Measurements from ENCODE around the gene SLC16A11.

Gene SLC16A11

GRCh38 chr17:7035591-7036368 lies 8.1 kb downstream of the SLC16A11 start, which contains the start of gene SLC16A13:
Gene SLC16A13, plus strand, starts transcription at chr17:7036015. Its CDS starts 368 bp downstream, at chr17:7036383.
- peak; percentile 100 for FAIRE-seq

GRCh38 chr17:7034955-7035590 lies 8.8 kb downstream of the SLC16A11 start:
- FAIRE-seq (no peak), DNase-seq (ENCODE audit: insufficient read length) (no peak)
- TF ChIP-seq POLR2A (IDR thresholded peaks at IDR 0.05; ENCODE audit: low read depth, low read length) (no peak), POLR2AphosphoS5 (IDR thresholded peaks at IDR 0.05; ENCODE audit: low read depth, low read length) (no peak), TAF1 (IDR thresholded peaks at IDR 0.05; ENCODE audit: borderline replicate concordance, low read depth, low read length) (no peak)

More at GRCh38 chr17:7035591-7036368, 8.1 kb downstream of the SLC16A11 start, which contains the start of gene SLC16A13:
- peak; percentile 100 for DNase-seq (ENCODE audit: insufficient read length)
- TF ChIP-seq POLR2A (IDR thresholded peaks at IDR 0.05; ENCODE audit: low read depth, low read length) (peak; percentile 97), POLR2AphosphoS5 (IDR thresholded peaks at IDR 0.05; ENCODE audit: low read depth, low read length) (peak; percentile 97), TAF1 (IDR thresholded peaks at IDR 0.05; ENCODE audit: borderline replicate concordance, low read depth, low read length) (peak; percentile 68; the same call in 1 of the 2 replicates)

- FAIRE-seq (peak; percentile 85), DNase-seq (ENCODE audit: insufficient read length) (no peak)
- TF ChIP-seq POLR2AphosphoS5 (IDR thresholded peaks at IDR 0.05; ENCODE audit: low read depth, low read length) (no peak), POLR2A (IDR thresholded peaks at IDR 0.05; ENCODE audit: low read depth, low read length) (no peak), TAF1 (IDR thresholded peaks at IDR 0.05; ENCODE audit: borderline replicate concordance, low read depth, low read length) (no peak)
Observed at GRCh38 chr17:7029659-7030058, 14.2 kb downstream of the SLC16A11 start.

GRCh38 chr17:7029096-7029495 lies 14.8 kb downstream of the SLC16A11 start:
- FAIRE-seq (no peak), DNase-seq (ENCODE audit: insufficient read length) (no peak)
- TF ChIP-seq POLR2A (IDR thresholded peaks at IDR 0.05; ENCODE audit: low read depth, low read length) (no peak), TAF1 (IDR thresholded peaks at IDR 0.05; ENCODE audit: borderline replicate concordance, low read depth, low read length) (no peak), POLR2AphosphoS5 (IDR thresholded peaks at IDR 0.05; ENCODE audit: low read depth, low read length) (no peak)

- DNase-seq (ENCODE audit: insufficient read length) (no peak), FAIRE-seq (no peak)
- TF ChIP-seq POLR2AphosphoS5 (IDR thresholded peaks at IDR 0.05; ENCODE audit: low read depth, low read length) = no peak
- TF ChIP-seq POLR2A (IDR thresholded peaks at IDR 0.05; ENCODE audit: low read depth, low read length) = no peak
- TF ChIP-seq TAF1 (IDR thresholded peaks at IDR 0.05; ENCODE audit: borderline replicate concordance, low read depth, low read length) = no peak
Observed at GRCh38 chr17:7027335-7027734, 16.6 kb downstream of the SLC16A11 start.

- TF ChIP-seq POLR2A (IDR thresholded peaks at IDR 0.05; ENCODE audit: low read depth, low read length) = no peak
- no peak for TF ChIP-seq TAF1 (IDR thresholded peaks at IDR 0.05; ENCODE audit: borderline replicate concordance, low read depth, low read length)
- TF ChIP-seq POLR2AphosphoS5 (IDR thresholded peaks at IDR 0.05; ENCODE audit: low read depth, low read length) = no peak
- DNase-seq (ENCODE audit: insufficient read length) (no peak), FAIRE-seq (no peak)
Observed at GRCh38 chr17:7026471-7027115, 17.3 kb downstream of the SLC16A11 start.

- FAIRE-seq (no peak), DNase-seq (ENCODE audit: insufficient read length) (no peak)
- TF ChIP-seq POLR2A (IDR thresholded peaks at IDR 0.05; ENCODE audit: low read depth, low read length) (no peak), POLR2AphosphoS5 (IDR thresholded peaks at IDR 0.05; ENCODE audit: low read depth, low read length) (no peak), TAF1 (IDR thresholded peaks at IDR 0.05; ENCODE audit: borderline replicate concordance, low read depth, low read length) (no peak)
Observed at GRCh38 chr17:7025245-7025644, 18.6 kb downstream of the SLC16A11 start.

- FAIRE-seq = no peak
Observed at GRCh38 chr17:7024402-7024785, 19.5 kb downstream of the SLC16A11 start.

GRCh38 chr17:7023576-7024401 lies 20.1 kb downstream of the SLC16A11 start:
- FAIRE-seq (peak; percentile 86), DNase-seq (ENCODE audit: insufficient read length) (peak; percentile 95)
- TF ChIP-seq POLR2AphosphoS5 (IDR thresholded peaks at IDR 0.05; ENCODE audit: low read depth, low read length) (no peak), POLR2A (IDR thresholded peaks at IDR 0.05; ENCODE audit: low read depth, low read length) (no peak), TAF1 (IDR thresholded peaks at IDR 0.05; ENCODE audit: borderline replicate concordance, low read depth, low read length) (no peak)

More at GRCh38 chr17:7024402-7024785, 19.5 kb downstream of the SLC16A11 start:
- no peak for DNase-seq (ENCODE audit: insufficient read length)
- TF ChIP-seq TAF1 (IDR thresholded peaks at IDR 0.05; ENCODE audit: borderline replicate concordance, low read depth, low read length) = no peak
- no peak for TF ChIP-seq POLR2A (IDR thresholded peaks at IDR 0.05; ENCODE audit: low read depth, low read length)
- TF ChIP-seq POLR2AphosphoS5 (IDR thresholded peaks at IDR 0.05; ENCODE audit: low read depth, low read length) = no peak

- FAIRE-seq (peak; percentile 63), DNase-seq (ENCODE audit: insufficient read length) (no peak)
- TF ChIP-seq TAF1 (IDR thresholded peaks at IDR 0.05; ENCODE audit: borderline replicate concordance, low read depth, low read length) (no peak), POLR2AphosphoS5 (IDR thresholded peaks at IDR 0.05; ENCODE audit: low read depth, low read length) (no peak), POLR2A (IDR thresholded peaks at IDR 0.05; ENCODE audit: low read depth, low read length) (no peak)
Observed at GRCh38 chr17:7022781-7023571, 20.9 kb downstream of the SLC16A11 start, which contains the start of gene BCL6B. Gene BCL6B, plus strand, starts transcription at chr17:7023050. Its CDS starts 622 bp downstream, at chr17:7023672.
